ENCODE measurements around the gene THUMPD3. TPM values are rescaled to one million over a fixed set of nuclear protein-coding genes. Genes with fewer than 3 reads are reported as not detected.

Gene THUMPD3
- total and polyA plus RNA-seq, 9 of the 15 experiments (the other 6 are each of a cell fraction or from before 2014, with no cell fraction given) = 58.3 to 132 (median 113) TPM

DNA sequence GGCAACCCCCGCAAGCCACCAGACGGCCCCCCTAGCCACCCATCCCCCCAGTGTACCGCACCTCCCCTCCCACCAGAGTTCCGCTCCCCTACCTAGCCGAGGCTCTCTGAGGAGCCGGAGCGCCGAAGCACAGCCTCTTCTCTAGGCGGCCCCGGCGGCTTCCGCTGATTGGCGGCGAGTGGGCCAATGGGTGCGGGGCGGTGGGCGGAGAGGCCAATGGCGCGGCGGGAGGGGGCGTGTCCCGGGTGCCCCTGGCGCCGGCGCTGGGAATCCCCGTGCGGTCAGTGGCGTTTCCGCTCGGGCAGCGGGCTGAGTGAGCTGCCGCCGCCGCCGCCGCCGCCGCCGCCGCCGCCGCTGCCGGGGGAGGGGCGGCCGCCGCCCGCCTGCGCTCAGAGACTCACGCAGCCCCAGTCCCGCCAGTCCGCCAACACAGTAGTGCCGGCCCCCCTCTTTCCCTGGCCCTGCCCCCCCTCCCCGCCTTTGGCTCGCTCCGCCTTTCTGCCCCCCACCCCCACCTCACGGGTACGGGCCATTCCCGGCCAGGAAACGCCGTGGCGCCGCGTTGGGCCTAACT is 34.6 kb downstream of the THUMPD3 start, which contains the start of gene SETD5 (continued):
- TF ChIP-seq TEAD1 (CRISPR knock-in tag; IDR thresholded peaks at IDR 0.05) (peak in 1 of 2 experiments; percentile 3; a peak in 1 of 4 replicates), C11orf30 (IDR thresholded peaks at IDR 0.05; ENCODE audit: low read depth) (0 out of 2 replicates have a peak, but pooled peaks have one; percentile 8), GTF2B (IDR thresholded peaks at IDR 0.05; ENCODE audit: extremely low read depth, insufficient read length) (peak; percentile 54), SMC3 (conservative IDR thresholded peaks at IDR 0.05; ENCODE audit: insufficient read depth, low read depth, low read length) (0 out of 2 replicates have a peak, but pooled peaks have one; percentile 5), AFF1 (IDR thresholded peaks at IDR 0.05; ENCODE audit: low read depth in 1 of 2, partially characterized antibody in 2 of 2) (peak in 1 of 2 experiments; percentile 52), SP2 (IDR thresholded peaks at IDR 0.05; ENCODE audit: extremely low read depth, low read depth, low read length, poor library complexity, severe bottlenecking) (peak; percentile 62), KAT7 (CRISPR knock-in tag; IDR thresholded peaks at IDR 0.05; ENCODE audit: borderline replicate concordance) (peak; percentile 86; the same call in 1 of the 2 replicates), RB1 (IDR thresholded peaks at IDR 0.05; ENCODE audit: low read depth) (peak; percentile 86), RBBP5 (IDR thresholded peaks at IDR 0.05; ENCODE audit: borderline replicate concordance, insufficient read depth, low read length, poor library complexity, severe bottlenecking) (no peak)
- TF ChIP-seq, protein P1, sequence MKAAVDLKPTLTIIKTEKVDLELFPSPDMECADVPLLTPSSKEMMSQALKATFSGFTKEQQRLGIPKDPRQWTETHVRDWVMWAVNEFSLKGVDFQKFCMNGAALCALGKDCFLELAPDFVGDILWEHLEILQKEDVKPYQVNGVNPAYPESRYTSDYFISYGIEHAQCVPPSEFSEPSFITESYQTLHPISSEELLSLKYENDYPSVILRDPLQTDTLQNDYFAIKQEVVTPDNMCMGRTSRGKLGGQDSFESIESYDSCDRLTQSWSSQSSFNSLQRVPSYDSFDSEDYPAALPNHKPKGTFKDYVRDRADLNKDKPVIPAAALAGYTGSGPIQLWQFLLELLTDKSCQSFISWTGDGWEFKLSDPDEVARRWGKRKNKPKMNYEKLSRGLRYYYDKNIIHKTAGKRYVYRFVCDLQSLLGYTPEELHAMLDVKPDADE (conservative IDR thresholded peaks at IDR 0.05; ENCODE audit: control insufficient read depth, low read depth, low read length) = peak; percentile 28
